ENCODE results near the gene MCC.

Gene MCC

DNA sequence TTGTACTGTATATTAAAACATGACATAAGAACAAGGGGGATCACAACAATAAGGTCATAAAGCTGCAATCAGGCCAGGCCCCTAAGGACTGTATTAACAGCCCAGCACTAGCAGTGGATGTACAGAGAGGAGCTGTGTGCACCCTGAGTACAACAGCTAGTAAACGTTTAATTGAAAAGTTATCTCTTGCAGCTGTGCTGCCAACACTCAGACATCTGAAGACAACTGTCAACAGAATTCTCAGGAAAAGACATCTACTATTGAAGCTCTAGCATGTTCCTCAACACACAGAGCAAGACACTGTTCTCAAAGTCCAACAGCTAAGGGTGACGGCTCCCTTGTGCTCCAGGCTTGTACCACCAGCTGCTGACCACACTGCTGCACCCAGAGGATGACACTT is 312.1 kb downstream of the MCC start:
- no peak for DNase-seq (ENCODE audit: low read depth)

DNA sequence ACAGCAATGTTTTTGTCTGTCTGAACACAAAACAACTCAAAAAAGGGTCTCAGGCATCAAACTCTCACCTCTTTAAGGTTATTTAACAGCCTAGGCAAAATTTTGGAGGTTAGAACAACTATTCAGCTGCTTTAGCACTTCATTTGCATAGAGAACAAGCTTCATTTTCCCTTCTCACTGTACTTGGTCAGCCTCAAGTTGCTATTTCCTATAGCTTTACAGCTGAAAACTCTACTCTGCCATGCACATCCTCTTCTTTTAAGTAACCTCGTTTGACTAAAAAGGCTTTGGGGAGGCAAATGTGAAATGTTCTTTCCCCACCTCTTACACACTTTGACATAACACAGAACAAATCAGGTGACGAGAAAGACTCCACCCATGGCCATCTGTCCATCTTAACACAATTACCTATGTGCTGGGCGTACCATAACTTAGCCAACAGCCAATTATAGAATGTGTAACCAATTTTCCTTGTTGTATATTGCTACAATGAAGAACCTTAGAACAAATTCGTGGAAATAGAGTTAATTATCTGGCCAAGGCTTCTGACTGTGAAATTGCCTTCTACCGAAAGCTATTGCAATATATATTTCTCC is 315.9 kb downstream of the MCC start:
- DNase-seq (ENCODE audit: low read depth), result no peak

DNA sequence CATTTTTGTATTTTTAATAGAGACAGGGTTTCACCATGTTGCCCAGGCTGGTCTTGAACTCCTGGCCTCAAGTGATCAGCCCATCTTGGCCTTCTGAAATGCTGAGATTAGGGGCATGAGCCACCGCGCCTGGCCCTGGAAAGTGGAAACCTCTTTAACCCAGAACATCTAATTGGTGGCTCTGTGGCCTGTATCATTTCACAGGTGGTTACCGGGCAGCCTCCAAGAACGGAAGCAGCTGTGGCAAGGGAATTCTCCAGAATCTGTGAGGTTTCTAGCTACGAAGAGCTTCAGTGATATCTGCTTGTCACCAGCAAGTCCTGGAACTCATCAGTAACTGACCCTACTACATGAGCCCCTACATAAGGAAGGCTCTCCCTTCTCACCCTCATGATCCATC is 316.7 kb downstream of the MCC start:
- no peak for DNase-seq (ENCODE audit: low read depth)

DNA sequence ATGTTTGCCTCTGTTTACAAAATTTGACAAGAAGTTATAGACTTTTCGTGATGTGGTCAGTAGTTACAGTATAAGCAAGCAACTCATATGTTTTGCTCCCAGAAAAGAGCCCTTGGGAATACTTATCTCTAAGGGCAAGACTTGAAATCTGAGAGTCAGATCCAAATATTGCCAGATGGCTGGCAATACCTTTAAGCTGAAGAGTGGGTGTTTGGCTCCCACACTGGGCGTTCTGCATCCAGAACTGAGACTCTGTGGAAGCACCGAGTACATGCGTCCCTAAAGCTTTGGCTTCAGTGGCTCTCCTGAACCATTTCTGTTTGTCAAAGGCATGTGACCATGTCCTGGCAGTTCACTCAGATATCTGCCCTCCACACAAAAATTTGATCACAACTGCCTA is 317.5 kb downstream of the MCC start:
- DNase-seq (ENCODE audit: low read depth), result no peak

GRCh38 chr5:113169720-113170119 is 318.5 kb downstream of the MCC start:
- DNase-seq (ENCODE audit: low read depth), result no peak

DNA sequence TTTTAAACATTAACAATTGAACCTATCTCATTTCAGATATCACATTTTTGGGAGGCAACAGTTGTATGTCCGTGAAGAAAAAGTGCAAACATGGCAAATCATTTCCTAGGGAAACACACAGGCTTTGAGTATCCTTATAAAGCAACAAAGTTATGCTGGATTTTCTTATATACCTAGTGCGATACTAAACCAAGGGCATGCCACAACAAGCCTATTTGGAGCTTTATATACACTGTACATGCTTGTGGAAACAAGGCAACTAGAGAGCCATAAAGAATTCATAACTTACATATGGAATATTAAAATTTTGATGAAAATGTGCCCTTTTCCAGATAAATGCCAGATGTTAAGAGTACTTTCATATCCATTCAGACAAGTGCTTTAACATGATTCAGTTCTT is 320.3 kb downstream of the MCC start:
- no peak for DNase-seq (ENCODE audit: low read depth)

DNA sequence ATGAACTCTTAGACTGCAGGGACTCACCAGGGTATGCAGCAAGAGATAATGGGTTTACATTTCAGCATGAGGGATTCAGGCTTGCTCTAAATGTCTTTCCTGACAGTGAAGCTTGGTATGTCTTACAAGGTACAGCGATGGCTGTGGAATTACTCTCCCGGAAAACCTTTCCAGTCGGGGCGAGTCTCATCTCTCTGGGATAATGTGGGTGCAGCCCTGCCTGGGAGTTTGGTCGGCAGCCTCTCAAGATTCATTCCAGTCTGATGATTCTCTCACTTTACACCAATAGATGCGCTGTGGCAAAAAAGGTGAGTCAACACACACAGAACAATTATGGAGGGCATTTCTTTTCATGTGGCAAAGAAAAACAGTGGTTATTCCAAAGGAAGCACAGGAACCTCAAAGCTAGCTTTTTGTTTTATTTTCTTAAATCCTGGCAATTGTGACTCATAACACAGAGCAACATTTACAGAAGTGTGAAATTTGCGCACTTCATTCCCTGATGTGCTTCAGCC is 321.3 kb downstream of the MCC start:
- DNase-seq (ENCODE audit: low read depth), result peak; percentile 1

DNA sequence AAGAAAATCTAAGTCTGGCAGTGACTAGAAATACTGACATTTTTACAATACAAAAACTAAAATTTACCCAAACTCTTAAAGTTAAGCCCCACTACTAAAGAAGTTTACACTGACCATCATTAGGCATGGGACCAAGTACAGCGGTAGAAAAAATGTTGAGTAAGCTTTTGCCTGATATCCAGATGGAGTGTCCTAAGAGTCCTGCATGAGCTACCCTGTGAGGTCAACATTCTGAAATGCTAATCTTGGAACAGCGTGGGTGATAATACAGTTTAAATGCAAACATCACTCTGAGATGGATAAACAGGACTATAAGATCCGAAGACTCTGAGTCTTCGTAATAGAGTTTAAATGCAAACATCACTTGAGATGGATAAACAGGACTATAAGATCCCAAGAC is 322.0 kb downstream of the MCC start:
- no peak for DNase-seq (ENCODE audit: low read depth)

DNA sequence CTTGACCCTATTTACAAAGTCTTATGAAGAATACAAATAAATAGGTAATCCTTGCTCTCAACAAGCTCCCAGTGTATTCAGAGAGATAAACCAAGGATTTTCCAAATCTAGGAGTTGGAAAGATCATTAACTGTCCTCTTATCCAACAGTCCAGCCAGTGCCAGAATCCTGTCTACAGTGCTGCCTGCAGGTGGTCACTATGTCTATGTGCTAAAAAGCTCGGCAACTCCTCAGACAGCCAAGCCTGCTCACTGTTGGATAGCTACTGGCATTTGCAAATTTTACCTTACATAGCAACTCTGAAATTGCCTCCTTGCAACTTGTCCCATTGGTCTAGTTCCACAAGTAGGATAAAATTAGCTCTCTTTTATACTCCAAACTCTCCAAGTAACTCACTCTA is 324.2 kb downstream of the MCC start:
- DNase-seq (ENCODE audit: low read depth), result no peak

GRCh38 chr5:113163328-113163727 is 324.9 kb downstream of the MCC start:
- DNase-seq (ENCODE audit: low read depth), result no peak

GRCh38 chr5:113162770-113163169 is 325.5 kb downstream of the MCC start:
- DNase-seq (ENCODE audit: low read depth), result no peak

DNA sequence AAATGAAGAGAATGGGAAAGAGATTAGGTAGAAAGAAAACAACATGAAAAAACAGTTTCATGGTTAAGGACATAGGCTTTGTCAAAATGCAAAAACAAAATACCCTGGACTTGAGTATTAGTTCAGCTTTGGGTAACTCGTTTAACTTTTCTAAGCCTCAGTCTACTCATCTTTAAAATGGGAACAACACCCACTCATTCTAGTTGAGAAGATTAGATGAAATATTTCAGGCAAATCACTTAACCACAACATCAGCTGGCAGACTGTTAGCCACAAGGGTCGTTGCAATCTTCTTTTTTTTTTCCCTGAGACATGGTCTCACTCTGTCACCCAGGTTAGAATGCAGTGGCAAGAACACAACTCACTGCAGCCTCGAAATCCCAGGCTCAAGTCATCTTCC is 326.0 kb downstream of the MCC start:
- no peak for DNase-seq (ENCODE audit: low read depth)

DNA sequence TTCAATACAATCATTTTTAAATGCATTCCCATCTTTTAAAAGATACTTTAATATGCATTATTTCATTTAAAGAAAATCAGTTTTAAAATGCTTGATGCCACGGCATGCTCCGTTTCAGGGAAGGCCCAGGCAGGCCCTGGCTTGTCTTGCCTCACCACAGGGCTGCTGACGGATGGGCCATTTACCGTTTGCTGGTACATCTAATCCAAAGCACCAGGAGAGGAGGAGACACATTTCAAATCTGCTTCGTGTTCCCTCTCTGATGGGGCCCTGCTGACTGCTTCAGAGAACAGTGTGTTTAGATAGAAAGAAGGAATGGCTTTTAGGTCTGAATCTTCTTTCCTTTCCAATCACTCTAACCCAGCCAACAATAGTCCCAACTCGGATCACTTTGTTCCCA is 326.4 kb downstream of the MCC start:
- no peak for DNase-seq (ENCODE audit: low read depth)

DNA sequence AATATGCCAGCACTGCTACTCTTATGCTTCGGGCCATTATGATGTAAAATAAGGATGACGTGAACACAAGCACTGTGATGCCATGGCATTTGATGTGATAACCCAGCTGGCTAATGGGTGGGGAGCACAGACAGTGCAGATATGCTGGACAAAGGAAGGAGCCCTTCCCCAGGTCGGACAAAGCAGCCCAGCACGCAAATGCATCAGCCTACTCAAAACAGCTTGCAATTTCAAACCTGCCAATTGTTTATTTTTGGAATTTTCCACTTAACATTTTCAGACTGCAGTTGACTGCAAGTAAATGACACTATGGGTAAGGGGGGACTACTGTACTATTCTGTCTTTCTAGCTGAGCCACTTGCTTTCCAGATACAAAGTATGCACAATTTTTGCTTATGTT is 330.4 kb downstream of the MCC start:
- DNase-seq (ENCODE audit: low read depth), result no peak

DNA sequence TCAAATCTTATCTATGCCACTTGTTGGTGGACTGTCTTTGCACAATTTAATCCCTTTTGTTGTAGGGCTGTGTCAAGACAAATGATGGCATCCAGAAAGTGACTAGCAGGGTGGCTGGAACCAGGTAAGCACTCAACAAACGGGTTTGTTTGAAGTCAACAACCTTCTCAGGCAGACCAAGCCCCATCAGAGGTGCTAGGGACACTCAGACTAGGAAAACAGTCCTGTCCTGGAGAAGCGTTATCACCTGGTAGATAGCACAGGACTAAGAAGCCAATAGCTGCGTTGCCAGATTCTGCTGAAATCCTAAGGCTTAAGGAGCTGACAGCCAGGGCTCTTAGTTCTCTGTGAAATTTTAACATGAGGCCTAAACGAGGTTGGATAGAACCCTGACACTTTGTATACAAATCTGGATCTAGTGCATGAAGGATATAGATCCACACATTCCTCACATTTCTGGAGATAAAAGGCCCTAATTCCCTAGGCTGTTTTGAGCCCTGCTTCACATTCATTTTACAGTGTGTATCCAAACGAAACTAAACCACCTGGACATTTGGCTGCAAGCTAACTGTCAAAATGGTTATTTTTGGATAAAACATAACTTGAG is 331.9 kb downstream of the MCC start:
- no peak for DNase-seq (ENCODE audit: low read depth)

GRCh38 chr5:113153512-113154097 is 334.6 kb downstream of the MCC start:
- no peak for DNase-seq (ENCODE audit: low read depth)

DNA sequence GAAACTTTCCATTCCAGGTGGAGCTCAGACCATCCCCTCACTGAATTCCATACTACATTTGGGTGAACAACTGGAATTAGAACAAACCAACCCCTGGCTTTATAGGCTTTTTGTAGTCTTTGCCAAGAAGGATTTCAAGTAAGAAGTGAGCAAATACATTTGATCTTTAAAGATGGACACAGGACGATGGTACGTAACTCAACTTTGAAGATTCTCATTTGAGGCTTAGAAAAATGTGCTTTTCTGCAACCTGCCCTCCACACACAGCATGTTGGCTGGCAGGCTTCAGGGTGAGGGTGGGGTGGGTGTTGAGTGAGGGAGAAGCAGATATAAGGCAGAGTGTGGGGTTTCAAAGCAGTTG is 335.9 kb downstream of the MCC start:
- DNase-seq (ENCODE audit: low read depth), result no peak

- DNase-seq (ENCODE audit: low read depth), result no peak
These were observed 336.4 kb downstream of the MCC start for GRCh38 chr5:113151641-113152379.

GRCh38 chr5:113150821-113151220 is 337.4 kb downstream of the MCC start:
- DNase-seq (ENCODE audit: low read depth), result no peak

GRCh38 chr5:113150221-113150620 is 338.0 kb downstream of the MCC start:
- no peak for DNase-seq (ENCODE audit: low read depth)

- DNase-seq (ENCODE audit: low read depth), result no peak
These were observed 340.7 kb downstream of the MCC start for GRCh38 chr5:113147537-113147936.

GRCh38 chr5:113147101-113147508 is 341.1 kb downstream of the MCC start:
- DNase-seq (ENCODE audit: low read depth), result no peak

GRCh38 chr5:113145757-113146387 is 342.4 kb downstream of the MCC start:
- DNase-seq (ENCODE audit: low read depth), result no peak

Measured in HS-27A (cell line).